HUES48 (cell line): ENCODE results near the gene EPN2.

ENCODE experiments used
- H3K27ac ChIP-seq: one replicate; pipeline ENCODE4 v1.7.0; 2013; ENCODE audit warnings: low read depth, low read length, inconsistent platforms
- H3K27me3 ChIP-seq: 2 replicates; pipeline ENCODE4 v1.6.1; 2013; ENCODE audit warnings: mild to moderate bottlenecking, low read length; ENCODE audit not compliant: control insufficient read depth, insufficient read depth
- H3K36me3 ChIP-seq: 2 replicates; pipeline ENCODE4 v1.6.1; 2013; ENCODE audit warnings: low read length; ENCODE audit not compliant: control insufficient read depth, insufficient read depth
- H3K4me1 ChIP-seq: 2 replicates; pipeline ENCODE4 v1.6.1; 2013; ENCODE audit warnings: mild to moderate bottlenecking, low read length; ENCODE audit not compliant: control insufficient read depth, insufficient read depth
- H3K4me3 ChIP-seq: 2 replicates; pipeline ENCODE4 v1.5.1; 2013; ENCODE audit warnings: mild to moderate bottlenecking, low read depth, low read length
- H3K9ac ChIP-seq: 2 replicates; pipeline ENCODE4 v1.6.1; 2013; ENCODE audit warnings: mild to moderate bottlenecking, low read depth, low read length, moderate library complexity
- H3K9me3 ChIP-seq: 2 replicates; pipeline ENCODE4 v1.6.1; 2013; ENCODE audit warnings: low read length; ENCODE audit not compliant: control insufficient read depth, insufficient read depth

The EPN2 gene

GRCh38 chr17:19255279-19255678 is 18.1 kb downstream of the EPN2 start:
- Histone ChIP-seq H3K4me1 (no peaks in the 10 kb centered on the region), H3K36me3 (no peaks in the 10 kb centered on the region), H3K27ac (no peak overlapping the region), H3K9me3 (no peaks in the 10 kb centered on the region), H3K27me3 (no peaks in the 10 kb centered on the region), H3K4me3 (no peak overlapping the region), H3K9ac (no peak overlapping the region)

GRCh38 chr17:19258371-19258770 is 21.2 kb downstream of the EPN2 start:
- H3K27ac ChIP-seq: no peak overlapping the region
- H3K9me3 ChIP-seq: no peaks in the 10 kb centered on the region
- no peaks in the 10 kb centered on the region for H3K36me3 ChIP-seq

GRCh38 chr17:19260958-19261357 is 23.8 kb downstream of the EPN2 start:
- H3K4me3 ChIP-seq: no peak overlapping the region
- no peak overlapping the region for H3K9ac ChIP-seq
- no peaks in the 10 kb centered on the region for H3K27me3 ChIP-seq
- H3K36me3 ChIP-seq: no peaks in the 10 kb centered on the region
- H3K9me3 ChIP-seq: no peaks in the 10 kb centered on the region
- H3K27ac ChIP-seq: no peak overlapping the region
- no peaks in the 10 kb centered on the region for H3K4me1 ChIP-seq

More at GRCh38 chr17:19258371-19258770, 21.2 kb downstream of the EPN2 start:
- H3K4me1 ChIP-seq: no peaks in the 10 kb centered on the region
- no peak overlapping the region for H3K9ac ChIP-seq
- H3K4me3 ChIP-seq: no peak overlapping the region
- H3K27me3 ChIP-seq: no peaks in the 10 kb centered on the region

GRCh38 chr17:19261426-19261825 is 24.3 kb downstream of the EPN2 start:
- H3K4me3 ChIP-seq: no peak overlapping the region
- no peaks in the 10 kb centered on the region for H3K4me1 ChIP-seq
- H3K9me3 ChIP-seq: no peaks in the 10 kb centered on the region
- H3K9ac ChIP-seq: no peak overlapping the region
- H3K27ac ChIP-seq: no peak overlapping the region
- no peaks in the 10 kb centered on the region for H3K36me3 ChIP-seq
- no peaks in the 10 kb centered on the region for H3K27me3 ChIP-seq

- Histone ChIP-seq H3K9ac (no peak overlapping the region), H3K4me3 (no peak overlapping the region), H3K4me1 (no peaks in the 10 kb centered on the region), H3K36me3 (no peaks in the 10 kb centered on the region), H3K27me3 (no peaks in the 10 kb centered on the region), H3K9me3 (no peaks in the 10 kb centered on the region), H3K27ac (no peak overlapping the region)
These were observed 25.8 kb downstream of the EPN2 start for GRCh38 chr17:19262650-19263631.

GRCh38 chr17:19263641-19264051 is 26.5 kb downstream of the EPN2 start:
- Histone ChIP-seq H3K27ac (no peak overlapping the region), H3K9ac (no peak overlapping the region), H3K9me3 (no peaks in the 10 kb centered on the region), H3K4me1 (no peaks in the 10 kb centered on the region), H3K36me3 (no peaks in the 10 kb centered on the region), H3K27me3 (no peaks in the 10 kb centered on the region), H3K4me3 (no peak overlapping the region)

- Histone ChIP-seq H3K4me3 (no peak overlapping the region), H3K27me3 (no peaks in the 10 kb centered on the region), H3K27ac (no peak overlapping the region), H3K36me3 (no peaks in the 10 kb centered on the region), H3K4me1 (no peaks in the 10 kb centered on the region), H3K9me3 (no peaks in the 10 kb centered on the region), H3K9ac (no peak overlapping the region)
These were observed 27.1 kb downstream of the EPN2 start for GRCh38 chr17:19264268-19264667.

- H3K4me1 ChIP-seq: no peaks in the 10 kb centered on the region
- no peak overlapping the region for H3K27ac ChIP-seq
- H3K9me3 ChIP-seq: no peaks in the 10 kb centered on the region
- no peaks in the 10 kb centered on the region for H3K36me3 ChIP-seq
- H3K9ac ChIP-seq: no peak overlapping the region
- no peak overlapping the region for H3K4me3 ChIP-seq
- no peaks in the 10 kb centered on the region for H3K27me3 ChIP-seq
These were observed 27.5 kb downstream of the EPN2 start for GRCh38 chr17:19264681-19265080.

GRCh38 chr17:19265755-19266154 is 28.6 kb downstream of the EPN2 start:
- Histone ChIP-seq H3K9me3 (no peaks in the 10 kb centered on the region), H3K27me3 (no peaks in the 10 kb centered on the region), H3K4me3 (no peak overlapping the region), H3K27ac (no peak overlapping the region), H3K9ac (no peak overlapping the region), H3K36me3 (no peaks in the 10 kb centered on the region), H3K4me1 (no peaks in the 10 kb centered on the region)

GRCh38 chr17:19268611-19269010 is 31.4 kb downstream of the EPN2 start:
- Histone ChIP-seq H3K4me1 (no peaks in the 10 kb centered on the region), H3K4me3 (no peak overlapping the region), H3K27me3 (no peaks in the 10 kb centered on the region), H3K27ac (no peak overlapping the region), H3K36me3 (peaks cover 4% of the 10 kb centered on the region; the same call in 1 of the 2 replicates), H3K9me3 (no peaks in the 10 kb centered on the region), H3K9ac (no peak overlapping the region)

- Histone ChIP-seq H3K4me1 (no peaks in the 10 kb centered on the region), H3K27me3 (no peaks in the 10 kb centered on the region), H3K36me3 (peaks cover 8% of the 10 kb centered on the region), H3K9me3 (no peaks in the 10 kb centered on the region), H3K4me3 (no peak overlapping the region), H3K27ac (no peak overlapping the region), H3K9ac (no peak overlapping the region)
These were observed 31.9 kb downstream of the EPN2 start for GRCh38 chr17:19269106-19269505.
